ENCODE results near the gene GTF2E1.
"Not testable (repeated sequence)": the region's sequence is repeated elsewhere in the genome, so short reads cannot be mapped to it uniquely, and the experiment has no call there.

Gene GTF2E1

DNA sequence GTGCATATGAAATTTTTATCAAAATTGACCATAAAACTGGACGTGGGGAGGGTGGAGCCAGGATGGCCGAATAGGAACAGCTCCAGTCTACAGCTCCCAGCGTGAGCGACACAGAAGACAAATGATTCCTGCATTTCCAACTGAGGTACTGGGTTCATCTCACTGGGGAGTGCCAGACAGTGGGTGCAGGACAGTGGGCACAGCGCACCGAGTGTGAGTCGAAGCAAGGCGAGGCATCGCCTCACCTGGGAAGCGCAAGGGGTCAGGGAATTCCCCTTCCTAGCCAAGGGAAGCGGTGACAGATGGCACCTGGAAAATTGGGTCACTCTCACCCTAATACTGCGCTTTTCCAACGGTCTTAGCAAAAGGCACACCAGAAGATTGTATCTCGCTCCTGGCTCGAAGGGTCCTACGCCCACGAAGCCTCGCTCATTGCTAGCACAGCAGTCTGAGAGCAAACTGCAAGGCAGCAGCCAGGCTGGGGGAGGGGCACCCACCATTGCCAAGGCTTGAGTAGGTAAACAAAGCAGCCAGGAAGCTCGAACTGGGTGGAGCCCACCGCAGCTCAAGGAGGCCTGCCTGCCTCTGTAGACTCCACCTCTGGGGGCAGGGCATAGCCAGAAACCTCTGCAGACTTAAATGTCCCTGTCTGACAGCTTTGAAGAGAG, 23.2 kb upstream of the GTF2E1 start:
- POLR2A ChIA-PET; H3K4me3 ChIP-seq (ENCODE audit: low read depth, low read length); H3K4me1 ChIP-seq (ENCODE audit: control insufficient read depth, insufficient read depth, low read length); H3K36me3 ChIP-seq (ENCODE audit: control insufficient read depth in 2 of 2, insufficient read depth in 1 of 2, low read length in 2 of 2); H3K9me3 ChIP-seq (ENCODE audit: control insufficient read depth, insufficient read depth, low read depth, low read length); CTCF ChIA-PET; H3K27ac ChIP-seq (ENCODE audit: extremely low read depth, low read depth, low read length): not testable (repeated sequence)
- TF ChIP-seq EGR2 (tag by site-specific recombination; IDR thresholded peaks at IDR 0.05; ENCODE audit: low read depth) (0 out of 2 replicates have a peak, but pooled peaks have one; percentile 13), ZFHX2 (tag by site-specific recombination; conservative IDR thresholded peaks at IDR 0.05) (0 out of 2 replicates have a peak, but pooled peaks have one; percentile 22)

DNA sequence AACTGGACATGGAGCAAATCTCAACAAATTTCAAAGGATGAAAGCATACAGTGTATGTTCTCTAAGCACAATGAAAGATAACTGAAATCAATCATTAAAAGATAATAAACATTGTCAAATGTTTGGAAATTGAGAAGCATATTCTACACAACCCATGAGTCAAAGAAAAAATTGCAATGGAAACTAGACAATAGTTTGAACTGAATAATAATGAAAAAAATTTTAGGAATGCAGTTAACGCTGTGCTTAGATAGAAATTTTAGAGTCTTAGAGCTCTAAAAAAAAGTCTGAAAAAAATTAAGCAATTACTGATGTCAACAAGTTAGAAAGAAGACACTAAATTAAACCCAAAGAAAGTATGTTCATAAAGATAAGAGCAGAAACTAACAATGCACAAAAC, 15.8 kb upstream of the GTF2E1 start:
- Histone ChIP-seq H3K9me3 (ENCODE audit: control insufficient read depth, insufficient read depth, low read depth, low read length) (no peaks in the 10 kb centered on the region), H3K4me1 (ENCODE audit: control insufficient read depth, insufficient read depth, low read length) (no peaks in the 10 kb centered on the region), H3K36me3 (ENCODE audit: control insufficient read depth in 2 of 2, insufficient read depth in 1 of 2, low read length in 2 of 2) (no peaks in the 10 kb centered on the region; a peak in 1 of 3 replicates), H3K4me3 (ENCODE audit: low read depth, low read length) (no peak overlapping the region), H3K27ac (ENCODE audit: extremely low read depth, low read depth, low read length) (no peak overlapping the region)
- TF ChIP-seq ZSCAN4 (tag by site-specific recombination; IDR thresholded peaks at IDR 0.05) (no peak), ZNF529 (tag by site-specific recombination; IDR thresholded peaks at IDR 0.05; ENCODE audit: insufficient replicate concordance) (no peak), MYNN (tag by site-specific recombination; IDR thresholded peaks at IDR 0.05; ENCODE audit: borderline replicate concordance) (no peak), SP7 (tag by site-specific recombination; IDR thresholded peaks at IDR 0.05) (no peak), ZNF138 (tag by site-specific recombination; IDR thresholded peaks at IDR 0.05; ENCODE audit: borderline replicate concordance) (no peak), ZEB2 (tag by site-specific recombination; IDR thresholded peaks at IDR 0.05) (no peak), ZNF555 (tag by site-specific recombination; conservative IDR thresholded peaks at IDR 0.05) (no peak), ZSCAN18 (tag by site-specific recombination; IDR thresholded peaks at IDR 0.05) (no peak), ZNF24 (tag by site-specific recombination; IDR thresholded peaks at IDR 0.05) (no peak), ZNF548 (tag by site-specific recombination; IDR thresholded peaks at IDR 0.05) (no peak), SCRT2 (tag by site-specific recombination; IDR thresholded peaks at IDR 0.05) (no peak)
- TF ChIP-seq, protein P1, sequence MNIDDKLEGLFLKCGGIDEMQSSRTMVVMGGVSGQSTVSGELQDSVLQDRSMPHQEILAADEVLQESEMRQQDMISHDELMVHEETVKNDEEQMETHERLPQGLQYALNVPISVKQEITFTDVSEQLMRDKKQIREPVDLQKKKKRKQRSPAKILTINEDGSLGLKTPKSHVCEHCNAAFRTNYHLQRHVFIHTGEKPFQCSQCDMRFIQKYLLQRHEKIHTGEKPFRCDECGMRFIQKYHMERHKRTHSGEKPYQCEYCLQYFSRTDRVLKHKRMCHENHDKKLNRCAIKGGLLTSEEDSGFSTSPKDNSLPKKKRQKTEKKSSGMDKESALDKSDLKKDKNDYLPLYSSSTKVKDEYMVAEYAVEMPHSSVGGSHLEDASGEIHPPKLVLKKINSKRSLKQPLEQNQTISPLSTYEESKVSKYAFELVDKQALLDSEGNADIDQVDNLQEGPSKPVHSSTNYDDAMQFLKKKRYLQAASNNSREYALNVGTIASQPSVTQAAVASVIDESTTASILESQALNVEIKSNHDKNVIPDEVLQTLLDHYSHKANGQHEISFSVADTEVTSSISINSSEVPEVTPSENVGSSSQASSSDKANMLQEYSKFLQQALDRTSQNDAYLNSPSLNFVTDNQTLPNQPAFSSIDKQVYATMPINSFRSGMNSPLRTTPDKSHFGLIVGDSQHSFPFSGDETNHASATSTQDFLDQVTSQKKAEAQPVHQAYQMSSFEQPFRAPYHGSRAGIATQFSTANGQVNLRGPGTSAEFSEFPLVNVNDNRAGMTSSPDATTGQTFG (tag by site-specific recombination; IDR thresholded peaks at IDR 0.05; ENCODE audit: borderline replicate concordance): no peak
- TF ChIP-seq, protein P2, sequence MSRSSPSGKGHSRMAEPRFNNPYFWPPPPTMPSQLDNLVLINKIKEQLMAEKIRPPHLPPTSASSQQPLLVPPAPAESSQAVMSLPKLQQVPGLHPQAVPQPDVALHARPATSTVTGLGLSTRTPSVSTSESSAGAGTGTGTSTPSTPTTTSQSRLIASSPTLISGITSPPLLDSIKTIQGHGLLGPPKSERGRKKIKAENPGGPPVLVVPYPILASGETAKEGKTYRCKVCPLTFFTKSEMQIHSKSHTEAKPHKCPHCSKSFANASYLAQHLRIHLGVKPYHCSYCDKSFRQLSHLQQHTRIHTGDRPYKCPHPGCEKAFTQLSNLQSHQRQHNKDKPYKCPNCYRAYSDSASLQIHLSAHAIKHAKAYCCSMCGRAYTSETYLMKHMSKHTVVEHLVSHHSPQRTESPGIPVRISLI (tag by site-specific recombination; IDR thresholded peaks at IDR 0.05): no peak
- ChIA-PET CTCF (no interaction called here), POLR2A (no interaction called here)

All from HEK293 (cell line).